ENCODE measurements around the gene ZNF829.

Gene ZNF829

DNA sequence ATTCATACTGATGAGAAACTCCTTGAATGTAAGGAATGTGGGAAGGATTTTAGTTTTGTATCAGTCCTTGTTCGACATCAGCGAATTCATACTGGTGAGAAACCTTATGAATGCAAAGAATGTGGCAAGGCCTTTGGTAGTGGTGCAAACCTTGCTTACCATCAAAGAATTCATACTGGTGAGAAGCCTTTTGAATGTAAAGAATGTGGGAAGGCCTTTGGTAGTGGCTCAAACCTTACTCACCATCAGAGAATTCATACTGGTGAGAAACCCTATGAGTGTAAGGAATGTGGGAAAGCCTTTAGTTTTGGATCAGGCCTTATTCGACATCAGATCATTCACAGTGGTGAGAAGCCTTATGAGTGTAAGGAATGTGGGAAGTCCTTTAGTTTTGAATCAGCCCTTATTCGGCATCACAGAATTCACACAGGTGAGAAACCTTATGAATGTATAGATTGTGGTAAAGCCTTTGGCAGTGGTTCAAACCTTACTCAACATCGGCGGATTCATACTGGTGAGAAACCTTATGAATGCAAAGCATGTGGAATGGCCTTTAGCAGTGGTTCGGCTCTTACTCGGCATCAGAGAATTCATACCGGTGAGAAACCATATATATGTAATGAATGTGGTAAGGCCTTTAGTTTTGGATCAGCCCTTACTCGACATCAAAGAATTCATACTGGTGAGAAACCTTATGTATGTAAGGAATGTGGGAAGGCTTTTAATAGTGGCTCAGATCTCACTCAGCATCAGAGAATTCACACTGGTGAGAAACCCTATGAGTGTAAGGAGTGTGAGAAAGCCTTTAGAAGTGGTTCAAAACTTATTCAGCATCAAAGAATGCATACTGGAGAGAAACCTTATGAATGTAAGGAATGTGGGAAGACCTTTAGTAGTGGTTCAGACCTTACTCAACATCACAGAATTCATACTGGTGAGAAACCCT, 38.8 kb downstream of the ZNF829 start:
- Histone ChIP-seq H3K27me3 (ENCODE audit: insufficient read depth, low read depth, severe bottlenecking) (no peaks in the 10 kb centered on the region), H3K4me3 (ENCODE audit: low read depth, low read length) (no peak overlapping the region), H3K27ac (no peak overlapping the region), H3K36me3 (peaks cover 27% of the 10 kb centered on the region), H3K9me3 (ENCODE audit: severe bottlenecking) (peaks cover 28% of the 10 kb centered on the region)
- no peak for DNase-seq
- no peak for TF ChIP-seq CTCF (IDR thresholded peaks at IDR 0.05; ENCODE audit: low read depth, low read length)

GRCh38 chr19:36851898-36852297, 64.2 kb downstream of the ZNF829 start:
- DNase-seq = no peak
- H3K9me3 ChIP-seq (ENCODE audit: severe bottlenecking) = no peaks in the 10 kb centered on the region
- 0 out of 2 replicates have a peak overlapping the region, but pooled peaks have one; percentile 83 for H3K4me3 ChIP-seq (ENCODE audit: low read depth, low read length)
- no peak overlapping the region for H3K27ac ChIP-seq
- H3K27me3 ChIP-seq (ENCODE audit: insufficient read depth, low read depth, severe bottlenecking) = no peaks in the 10 kb centered on the region
- TF ChIP-seq CTCF (IDR thresholded peaks at IDR 0.05; ENCODE audit: low read depth, low read length) = no peak
- peaks cover 13% of the 10 kb centered on the region for H3K36me3 ChIP-seq

DNA sequence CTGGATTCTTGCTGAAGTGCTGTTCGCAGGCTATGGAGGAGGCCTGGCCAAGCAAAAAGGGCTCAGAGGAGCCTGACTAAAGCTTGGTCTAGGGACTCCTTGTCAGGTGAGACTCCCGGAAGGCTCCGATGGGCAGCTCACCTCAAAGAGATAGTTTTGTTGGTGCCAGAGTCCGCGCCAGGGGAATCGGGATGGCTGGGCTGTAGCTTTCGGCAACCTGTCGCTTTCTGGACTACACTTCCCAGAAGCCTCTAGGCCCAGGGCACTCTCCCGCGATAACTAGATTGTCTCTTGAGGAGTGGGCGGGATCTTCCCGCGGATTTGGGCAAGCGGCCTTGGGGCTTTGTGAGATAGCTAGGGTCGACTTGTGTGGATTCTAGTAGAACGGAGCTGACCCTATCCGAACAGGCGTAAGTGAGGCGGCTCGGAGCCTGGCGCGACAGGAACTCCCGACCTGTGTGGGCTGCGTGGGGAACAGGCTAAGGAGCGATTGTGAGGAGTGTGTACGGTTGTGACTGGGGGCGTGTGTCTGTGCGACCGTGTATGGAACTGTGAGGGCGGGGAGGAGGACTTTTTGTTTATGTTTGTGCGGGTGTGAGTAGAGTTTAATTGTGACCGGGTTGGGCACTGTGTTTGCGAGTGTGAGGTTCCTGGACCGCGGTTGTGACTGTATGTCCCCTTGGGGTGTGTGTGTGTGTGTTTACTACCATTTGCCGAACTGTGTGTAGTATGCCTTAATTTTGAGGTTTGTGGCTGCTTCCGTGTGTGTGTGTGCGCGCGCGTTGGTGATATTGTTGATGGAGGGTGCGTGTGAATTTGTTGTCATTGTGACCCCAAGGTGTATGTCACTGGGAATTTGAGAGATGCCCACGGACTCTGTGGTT, 65.3 kb downstream of the ZNF829 start, which contains the start of gene ZNF345:
ZNF345 (plus strand) TSS at position 318 of the 884 bp plus-strand sequence. CDS start 25,955 bp downstream, outside the sequence.
- H3K9me3 ChIP-seq (ENCODE audit: severe bottlenecking) = no peaks in the 10 kb centered on the region
- no peak for TF ChIP-seq CTCF (IDR thresholded peaks at IDR 0.05; ENCODE audit: low read depth, low read length)
- peak; percentile 92 for DNase-seq
- peak within 1 kb of the TSS; percentile 79 for H3K27ac ChIP-seq
- H3K36me3 ChIP-seq = peaks cover 13% of the 10 kb centered on the region
- H3K27me3 ChIP-seq (ENCODE audit: insufficient read depth, low read depth, severe bottlenecking) = no peaks in the 10 kb centered on the region
- peak within 1 kb of the TSS; percentile 83 for H3K4me3 ChIP-seq (ENCODE audit: low read depth, low read length)

GRCh38 chr19:36849701-36850558, 66.2 kb downstream of the ZNF829 start:
- no peaks in the 10 kb centered on the region for H3K9me3 ChIP-seq (ENCODE audit: severe bottlenecking)
- no peaks in the 10 kb centered on the region for H3K27me3 ChIP-seq (ENCODE audit: insufficient read depth, low read depth, severe bottlenecking)
- H3K27ac ChIP-seq = peak overlapping the region; percentile 79
- peak overlapping the region; percentile 83 for H3K4me3 ChIP-seq (ENCODE audit: low read depth, low read length)
- peak; percentile 89 for DNase-seq
- H3K36me3 ChIP-seq = peaks cover 10% of the 10 kb centered on the region
- no peak for TF ChIP-seq CTCF (IDR thresholded peaks at IDR 0.05; ENCODE audit: low read depth, low read length)

GRCh38 chr19:36847968-36848367, 68.1 kb downstream of the ZNF829 start:
- TF ChIP-seq CTCF (IDR thresholded peaks at IDR 0.05; ENCODE audit: low read depth, low read length) = no peak
- no peak for DNase-seq
- Histone ChIP-seq H3K36me3 (no peaks in the 10 kb centered on the region), H3K27me3 (ENCODE audit: insufficient read depth, low read depth, severe bottlenecking) (no peaks in the 10 kb centered on the region), H3K9me3 (ENCODE audit: severe bottlenecking) (no peaks in the 10 kb centered on the region), H3K4me3 (ENCODE audit: low read depth, low read length) (no peak overlapping the region), H3K27ac (no peak overlapping the region)

Measured in WERI-Rb-1 (cell line).